Spinal cord (tissue), 10 donors: ENCODE measurements around the gene MTNR1B. TPM values are rescaled to one million over a fixed set of nuclear protein-coding genes. Genes with fewer than 3 reads are reported as not detected.
A peak's percentile ranks its signal among the peaks of the same experiment; 100 is the strongest.

Experiments used
- DNase-seq, 6 donors: peaks; one replicate each; pipeline versions ENCODE4 v3.0.0 to v3.0.0-alpha.2; 2013 to 2015; ENCODE audit warnings: low spot score in 6 of 6, low read depth in 4 of 6
- H3K27ac ChIP-seq: one replicate; pipeline ENCODE4 v1.5.1; 2013; ENCODE audit warnings: low read depth, low read length, control low read depth
- H3K27me3 ChIP-seq: one replicate; pipeline ENCODE4 v1.6.1; 2013; ENCODE audit warnings: low read length; ENCODE audit not compliant: control insufficient read depth, insufficient read depth
- H3K36me3 ChIP-seq: one replicate; pipeline ENCODE4 v1.6.1; 2013; ENCODE audit warnings: low read length; ENCODE audit not compliant: control insufficient read depth, insufficient read depth
- H3K4me1 ChIP-seq: one replicate; pipeline ENCODE4 v1.6.1; 2013; ENCODE audit warnings: low read length; ENCODE audit not compliant: control insufficient read depth, insufficient read depth
- H3K4me3 ChIP-seq: one replicate; pipeline ENCODE4 v1.5.1; 2013; ENCODE audit warnings: low read depth, low read length, control low read depth
- H3K9me3 ChIP-seq: one replicate; pipeline ENCODE4 v1.6.1; 2013; ENCODE audit warnings: low read length; ENCODE audit not compliant: control insufficient read depth, insufficient read depth
- WGBS: methylation state at CpG from one replicate; pipeline ENCODE4 v1.1.5; 2013; ENCODE audit warnings: missing lambda C conversion rate; ENCODE audit not compliant: insufficient coverage; 5-methylcytosine and 5-hydroxymethylcytosine counted together
- polyA plus RNA-seq, 2 donors: library from polyadenylated mRNA; unstranded; fragments of 120-200 nt; gene quantifications; one replicate each; pipeline ENCODE4 v1.2.1, GENCODE V29; 2013; ENCODE audit not compliant: insufficient read length in 2 of 2
- total RNA-seq, 2 donors: library from RNA; depleted of rRNA in 1 of 2; stranded (reverse); fragments of 120-200 nt in 1 of 2; fragments of >200 nt in 1 of 2; gene quantifications; one replicate each; pipeline versions ENCODE4 v1.2.3 to v1.2.4, GENCODE V29; 2013 to 2014
- donor health status: healthy.

The MTNR1B gene
- total and polyA plus RNA-seq, 4 donors: 0.44 to 1.0 (median 0.89) TPM; not detected in 1

DNA sequence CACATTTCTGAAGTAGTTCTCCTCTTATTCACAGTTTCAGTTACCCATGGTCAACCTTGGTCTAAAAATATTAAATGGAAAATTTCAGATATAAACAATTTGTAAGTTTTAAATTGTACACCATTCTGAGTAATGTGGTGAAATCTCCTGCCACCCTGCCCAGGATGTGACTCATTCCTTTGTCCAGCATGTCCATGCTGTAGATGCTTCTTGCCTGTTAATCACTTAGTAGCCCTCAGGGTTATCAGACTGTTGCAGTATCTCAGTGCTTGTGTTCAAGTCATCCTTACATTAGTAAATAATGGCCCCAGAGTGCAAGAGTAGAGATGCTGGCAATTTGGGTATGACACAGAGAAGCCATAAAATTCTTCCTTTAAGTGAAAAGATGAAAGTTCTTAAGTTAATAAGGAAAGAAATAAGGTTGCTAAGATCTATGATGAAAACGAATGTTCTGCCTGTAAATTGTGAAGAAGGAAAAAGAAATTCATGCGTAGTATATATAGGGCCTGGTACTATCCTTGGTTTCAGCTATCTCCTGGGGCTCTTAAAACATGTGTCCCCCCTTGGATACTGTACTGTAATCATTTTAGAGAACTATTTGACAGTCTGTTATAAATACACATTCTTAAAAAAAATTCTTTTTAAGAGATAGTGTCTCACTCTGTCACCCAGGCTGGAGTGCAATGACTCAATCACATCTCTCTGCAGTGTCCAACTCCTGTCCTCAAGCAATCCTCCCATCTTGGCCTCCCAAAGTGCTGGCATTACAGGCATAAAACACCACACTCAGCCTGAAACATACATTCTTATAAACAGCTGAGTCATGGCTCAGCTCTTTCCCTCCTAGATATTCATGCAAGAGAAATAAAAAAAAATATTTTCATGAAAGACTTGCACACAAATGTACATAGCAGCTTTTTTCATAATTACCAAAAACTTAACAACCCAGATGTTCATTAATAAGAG lies 31.3 kb downstream of the MTNR1B start:
- Histone ChIP-seq H3K27ac (no peak overlapping the region), H3K4me1 (no peaks in the 10 kb centered on the region), H3K9me3 (no peaks in the 10 kb centered on the region), H3K27me3 (no peaks in the 10 kb centered on the region), H3K4me3 (no peak overlapping the region), H3K36me3 (no peaks in the 10 kb centered on the region)
- 57% methylated on average over 1 of the region's 2 CpGs for WGBS
- no peak for DNase-seq

- no peaks in the 10 kb centered on the region for H3K36me3 ChIP-seq
- no peak overlapping the region for H3K27ac ChIP-seq
- no peak overlapping the region for H3K4me3 ChIP-seq
- H3K4me1 ChIP-seq: no peaks in the 10 kb centered on the region
- H3K9me3 ChIP-seq: no peaks in the 10 kb centered on the region
- DNase-seq: no peak
- no peaks in the 10 kb centered on the region for H3K27me3 ChIP-seq
Measured at GRCh38 chr11:93001806-93002205, 32.4 kb downstream of the MTNR1B start.

- Histone ChIP-seq H3K27me3 (no peaks in the 10 kb centered on the region), H3K4me3 (no peak overlapping the region), H3K27ac (no peak overlapping the region), H3K36me3 (no peaks in the 10 kb centered on the region), H3K4me1 (no peaks in the 10 kb centered on the region), H3K9me3 (no peaks in the 10 kb centered on the region)
- no peak for DNase-seq
- WGBS: 77% methylated on average over 2 of the region's 3 CpGs
Measured at GRCh38 chr11:93002380-93002779, 32.9 kb downstream of the MTNR1B start.

- no peaks in the 10 kb centered on the region for H3K9me3 ChIP-seq
- H3K27ac ChIP-seq: no peak overlapping the region
- H3K4me3 ChIP-seq: no peak overlapping the region
- no peak for DNase-seq
- H3K27me3 ChIP-seq: no peaks in the 10 kb centered on the region
- no peaks in the 10 kb centered on the region for H3K4me1 ChIP-seq
- 80% methylated on average over 1 of the region's 1 CpG for WGBS
- no peaks in the 10 kb centered on the region for H3K36me3 ChIP-seq
Measured at GRCh38 chr11:93005239-93005638, 35.8 kb downstream of the MTNR1B start.

DNA sequence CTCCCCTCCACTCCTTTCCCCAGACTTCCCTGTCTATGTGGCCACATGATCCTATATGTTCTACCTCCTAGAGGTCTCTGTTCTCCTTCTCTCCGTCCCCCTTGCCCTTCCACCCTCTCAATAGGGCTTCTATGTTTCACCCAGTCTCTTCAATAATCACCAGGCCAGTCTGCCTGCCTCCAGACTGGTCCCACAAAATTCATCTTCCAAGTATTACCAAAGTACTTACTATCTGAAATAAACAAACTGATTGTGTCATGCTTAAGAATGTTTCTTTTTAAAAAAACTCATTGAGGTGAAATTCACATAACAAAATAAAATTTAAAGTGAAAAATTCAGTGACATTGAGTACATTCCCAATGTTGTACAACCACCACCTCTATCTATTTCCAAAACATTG lies 44.2 kb downstream of the MTNR1B start:
- Histone ChIP-seq H3K27ac (no peak overlapping the region), H3K4me3 (no peak overlapping the region), H3K36me3 (no peaks in the 10 kb centered on the region), H3K9me3 (no peaks in the 10 kb centered on the region), H3K27me3 (no peaks in the 10 kb centered on the region), H3K4me1 (no peaks in the 10 kb centered on the region)
- WGBS: 73% methylated on average over 1 of the region's 1 CpG
- no peak for DNase-seq

GRCh38 chr11:93016595-93016994 lies 47.1 kb downstream of the MTNR1B start:
- no peaks in the 10 kb centered on the region for H3K9me3 ChIP-seq

GRCh38 chr11:93017821-93018690 lies 48.6 kb downstream of the MTNR1B start:
- 95% methylated on average over 9 of the region's 9 CpGs for WGBS
- Histone ChIP-seq H3K4me3 (no peak overlapping the region), H3K4me1 (peaks cover 4% of the 10 kb centered on the region), H3K27me3 (no peaks in the 10 kb centered on the region), H3K9me3 (no peaks in the 10 kb centered on the region), H3K27ac (no peak overlapping the region), H3K36me3 (no peaks in the 10 kb centered on the region)
- no peak for DNase-seq

More at GRCh38 chr11:93016595-93016994, 47.1 kb downstream of the MTNR1B start:
- no peaks in the 10 kb centered on the region for H3K27me3 ChIP-seq
- no peak overlapping the region for H3K4me3 ChIP-seq
- 100% methylated on average over 1 of the region's 1 CpG for WGBS
- H3K4me1 ChIP-seq: peaks cover 4% of the 10 kb centered on the region
- no peaks in the 10 kb centered on the region for H3K36me3 ChIP-seq
- H3K27ac ChIP-seq: no peak overlapping the region
- DNase-seq: no peak

GRCh38 chr11:93020248-93021046 lies 51.0 kb downstream of the MTNR1B start:
- Histone ChIP-seq H3K27ac (no peak overlapping the region), H3K36me3 (no peaks in the 10 kb centered on the region), H3K4me1 (peaks cover 4% of the 10 kb centered on the region), H3K27me3 (no peaks in the 10 kb centered on the region), H3K9me3 (no peaks in the 10 kb centered on the region), H3K4me3 (no peak overlapping the region)
- WGBS: 16% methylated on average over 3 of the region's 5 CpGs
- DNase-seq: peak in 3 of 6 donors; percentile 19 to 77 (median 71)

DNA sequence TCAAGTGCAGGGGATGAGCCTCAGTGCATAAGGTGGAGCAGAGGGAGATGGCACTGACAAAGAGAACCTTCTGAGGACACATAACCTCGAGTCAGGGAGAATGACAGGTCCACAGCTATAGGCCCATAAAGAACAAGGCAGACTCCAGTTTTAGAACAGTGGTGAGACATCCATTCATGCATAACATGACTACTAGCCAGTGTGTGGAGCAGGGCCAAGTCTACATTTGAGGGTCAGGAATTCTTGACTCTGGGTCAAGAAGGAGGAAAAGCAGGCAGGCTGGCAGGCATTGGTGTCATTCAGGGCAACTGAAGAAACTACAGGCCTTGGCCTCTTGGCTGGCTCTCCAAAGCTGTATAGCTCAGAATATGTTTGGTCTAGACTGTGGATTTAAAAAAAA lies 54.9 kb downstream of the MTNR1B start:
- Histone ChIP-seq H3K4me3 (no peak overlapping the region), H3K4me1 (peaks cover 4% of the 10 kb centered on the region), H3K9me3 (no peaks in the 10 kb centered on the region), H3K27ac (no peak overlapping the region), H3K27me3 (no peaks in the 10 kb centered on the region), H3K36me3 (no peaks in the 10 kb centered on the region)
- no peak for DNase-seq
- WGBS: 100% methylated on average over 1 of the region's 1 CpG
